Astrocyte (in vitro differentiated cells and primary cell): Measurements from ENCODE around the gene TIMP3.

Experiments
- EZH2 ChIP-seq: IDR thresholded peaks from 2 replicates; pipeline ENCODE4 v1.6.1; 2012; ENCODE audit warnings: mild to moderate bottlenecking, low read length, inconsistent platforms; ENCODE audit not compliant: insufficient read depth
- TF ChIP-seq, protein P1 (sequence below): IDR thresholded peaks from 2 replicates; pipeline ENCODE4 v1.5.1; 2011; ENCODE audit warnings: low read depth, mild to moderate bottlenecking, inconsistent platforms, low read length, moderate library complexity; ENCODE audit not compliant: insufficient read depth

DNA sequence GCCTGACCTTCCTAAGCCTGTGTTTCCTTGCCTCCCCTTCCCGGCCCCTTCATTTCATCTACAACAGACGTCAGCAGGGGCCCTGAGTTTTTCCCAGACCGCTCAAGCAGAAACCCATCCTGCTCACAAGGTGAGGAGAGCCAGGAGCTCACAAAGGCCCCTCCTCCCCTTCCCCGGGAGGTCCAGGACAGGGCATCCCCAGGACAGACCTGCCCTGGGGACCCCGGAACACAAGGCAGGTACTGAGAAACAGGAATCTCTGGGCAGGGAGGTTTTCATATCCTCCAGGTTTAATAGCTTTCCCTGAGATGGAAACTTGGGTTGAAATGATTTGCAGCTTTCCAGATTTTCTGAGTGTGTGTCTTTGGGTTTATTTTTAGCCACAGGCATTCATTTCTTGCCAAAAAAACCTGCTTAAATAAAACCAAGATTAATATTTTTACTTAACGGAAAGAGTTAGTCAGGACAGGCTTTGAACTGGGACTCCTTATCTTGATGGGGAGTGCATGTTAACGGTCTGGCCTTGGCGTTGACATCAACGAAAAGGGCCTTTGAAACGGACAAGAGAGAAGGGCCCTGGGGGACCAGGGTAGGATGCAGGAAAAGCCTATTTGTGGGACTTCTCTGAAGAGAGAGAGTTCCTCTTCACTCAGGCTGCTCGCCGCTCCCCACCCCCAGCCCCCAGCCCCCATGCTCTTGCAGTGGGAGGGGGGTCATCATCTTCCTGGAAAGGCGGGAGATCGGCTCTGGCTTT lies 38.5 kb downstream of the TIMP3 start:
- TF ChIP-seq, protein P1, sequence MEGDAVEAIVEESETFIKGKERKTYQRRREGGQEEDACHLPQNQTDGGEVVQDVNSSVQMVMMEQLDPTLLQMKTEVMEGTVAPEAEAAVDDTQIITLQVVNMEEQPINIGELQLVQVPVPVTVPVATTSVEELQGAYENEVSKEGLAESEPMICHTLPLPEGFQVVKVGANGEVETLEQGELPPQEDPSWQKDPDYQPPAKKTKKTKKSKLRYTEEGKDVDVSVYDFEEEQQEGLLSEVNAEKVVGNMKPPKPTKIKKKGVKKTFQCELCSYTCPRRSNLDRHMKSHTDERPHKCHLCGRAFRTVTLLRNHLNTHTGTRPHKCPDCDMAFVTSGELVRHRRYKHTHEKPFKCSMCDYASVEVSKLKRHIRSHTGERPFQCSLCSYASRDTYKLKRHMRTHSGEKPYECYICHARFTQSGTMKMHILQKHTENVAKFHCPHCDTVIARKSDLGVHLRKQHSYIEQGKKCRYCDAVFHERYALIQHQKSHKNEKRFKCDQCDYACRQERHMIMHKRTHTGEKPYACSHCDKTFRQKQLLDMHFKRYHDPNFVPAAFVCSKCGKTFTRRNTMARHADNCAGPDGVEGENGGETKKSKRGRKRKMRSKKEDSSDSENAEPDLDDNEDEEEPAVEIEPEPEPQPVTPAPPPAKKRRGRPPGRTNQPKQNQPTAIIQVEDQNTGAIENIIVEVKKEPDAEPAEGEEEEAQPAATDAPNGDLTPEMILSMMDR = no peak
- TF ChIP-seq EZH2 = no peak
